Activated naive CD4-positive, alpha-beta T cell treated with Interleukin-2 at 50 U/mL for 16 hours (primary cell): ENCODE results near the gene ATG101.
A peak's percentile ranks its signal among the peaks of the same experiment; 100 is the strongest.
"Not testable (repeated sequence)": the region's sequence is repeated elsewhere in the genome, so short reads cannot be mapped to it uniquely, and the experiment has no call there.

ENCODE experiments used
- DNase-seq: peaks from one replicate; pipeline ENCODE4 v3.0.0-alpha.2; 2020

ATG101 gene

DNA sequence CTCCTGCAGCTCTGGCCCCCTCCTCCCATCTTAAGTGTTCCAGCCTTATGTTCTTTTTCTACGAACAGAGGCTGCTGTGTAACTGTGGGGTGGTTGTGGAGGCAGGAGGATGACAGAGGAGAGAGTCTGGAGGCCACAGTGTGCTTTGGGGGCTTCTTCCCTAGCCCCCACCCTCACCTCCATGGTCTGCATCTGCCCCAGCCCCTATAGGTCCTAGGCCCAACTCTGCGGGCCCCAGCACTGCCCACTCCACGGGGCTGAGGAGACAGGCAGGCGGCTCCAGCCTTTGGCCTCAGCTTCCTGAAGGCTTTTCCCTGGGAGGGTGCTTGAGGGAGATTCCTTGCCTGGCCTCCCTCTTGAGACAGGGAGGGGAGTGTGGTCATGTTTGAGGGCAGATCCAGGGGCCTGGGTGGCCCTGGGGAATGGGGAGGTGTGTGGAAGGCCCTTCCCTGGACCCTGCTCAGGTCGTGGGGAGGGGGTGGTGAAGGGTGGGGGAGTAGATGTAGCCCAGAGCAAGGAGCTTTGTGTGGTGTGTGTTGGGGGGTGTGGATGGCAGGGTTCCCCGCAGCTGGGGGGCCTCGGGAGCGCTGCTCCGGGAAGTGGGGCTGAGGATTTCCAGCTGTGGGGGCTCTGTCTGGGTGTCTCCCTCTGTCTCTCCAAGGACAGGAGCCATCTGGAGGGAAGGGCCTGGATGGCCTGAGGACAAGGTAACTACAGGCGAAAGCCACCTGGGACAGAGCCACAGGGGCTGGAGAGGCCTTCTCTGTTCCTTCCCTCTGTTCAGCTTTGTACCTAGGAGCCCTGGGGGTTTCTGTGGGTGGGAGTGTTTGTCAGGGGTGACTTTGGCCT lies 10.8 kb downstream of the ATG101 start:
- no peak for DNase-seq

GRCh38 chr12:52081263-52081733 lies 11.5 kb downstream of the ATG101 start:
- no peak for DNase-seq

GRCh38 chr12:52082026-52082668 lies 12.4 kb downstream of the ATG101 start:
- no peak for DNase-seq

GRCh38 chr12:52082669-52082987 lies 12.8 kb downstream of the ATG101 start:
- DNase-seq: no peak

- DNase-seq: peak; percentile 71
Measured at GRCh38 chr12:52082988-52083637, 13.3 kb downstream of the ATG101 start.

DNA sequence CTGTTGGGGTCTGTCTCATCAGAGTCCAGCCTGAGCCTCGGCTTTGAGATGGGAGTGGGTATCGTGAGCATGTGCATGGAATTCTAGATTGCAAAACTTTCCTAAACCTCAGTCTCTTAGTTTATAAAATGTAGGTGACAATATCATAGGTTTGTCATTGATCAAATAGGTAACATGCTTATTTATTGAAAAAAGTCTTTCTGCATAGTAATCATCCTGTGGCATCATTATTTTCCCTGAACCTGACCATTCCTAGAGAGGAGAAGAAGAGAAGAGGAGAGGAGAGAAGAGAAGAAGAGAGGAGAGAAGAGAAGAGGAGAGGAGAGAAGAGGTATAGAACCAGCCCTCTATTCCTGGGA lies 13.8 kb downstream of the ATG101 start:
- DNase-seq: no peak

- DNase-seq: no peak
Measured at GRCh38 chr12:52084491-52085231, 14.9 kb downstream of the ATG101 start.

DNA sequence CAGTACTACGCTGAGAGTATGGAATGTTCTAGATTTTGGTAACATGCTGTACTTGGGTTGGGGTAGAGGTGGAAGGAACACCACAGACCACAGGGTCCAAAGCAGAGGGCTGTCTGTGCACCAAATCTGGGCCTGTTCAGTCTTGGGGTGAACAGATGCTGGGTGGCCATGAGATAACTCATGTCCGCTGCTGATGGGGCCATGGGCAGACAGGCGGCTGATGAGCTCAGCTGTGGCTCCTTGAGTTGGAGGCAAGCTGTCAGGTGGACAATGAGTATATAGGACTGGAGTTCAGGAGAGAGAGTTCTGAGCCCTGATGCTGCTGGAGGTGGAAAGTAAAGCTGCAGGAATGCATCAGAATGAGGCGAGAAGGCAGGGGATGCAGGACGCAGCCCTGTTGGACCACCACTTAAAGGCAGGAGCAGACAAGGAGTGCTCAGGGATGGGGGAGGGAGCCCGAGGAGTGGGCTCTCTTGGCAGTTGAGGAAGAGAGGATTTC lies 16.0 kb downstream of the ATG101 start:
- DNase-seq: no peak

DNA sequence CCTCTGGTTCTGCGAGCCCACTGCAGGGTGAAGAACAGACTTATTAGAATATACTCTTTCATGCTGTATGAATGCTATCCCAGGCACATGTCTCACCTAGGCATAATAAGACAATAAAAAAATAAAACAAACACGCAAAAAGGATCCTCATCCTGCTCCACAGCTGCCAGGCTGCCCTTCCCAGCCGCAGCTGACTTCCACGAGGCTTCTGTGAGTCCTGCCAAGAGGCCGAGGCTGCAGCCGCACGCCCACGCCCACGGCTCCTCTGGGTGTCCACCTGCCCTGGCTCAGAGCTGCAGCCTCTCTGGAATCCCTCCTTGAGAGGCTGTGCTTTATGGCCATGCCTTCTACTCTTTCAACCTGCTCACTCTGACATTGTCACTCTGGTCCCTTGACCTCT lies 16.6 kb downstream of the ATG101 start:
- DNase-seq: no peak

DNA sequence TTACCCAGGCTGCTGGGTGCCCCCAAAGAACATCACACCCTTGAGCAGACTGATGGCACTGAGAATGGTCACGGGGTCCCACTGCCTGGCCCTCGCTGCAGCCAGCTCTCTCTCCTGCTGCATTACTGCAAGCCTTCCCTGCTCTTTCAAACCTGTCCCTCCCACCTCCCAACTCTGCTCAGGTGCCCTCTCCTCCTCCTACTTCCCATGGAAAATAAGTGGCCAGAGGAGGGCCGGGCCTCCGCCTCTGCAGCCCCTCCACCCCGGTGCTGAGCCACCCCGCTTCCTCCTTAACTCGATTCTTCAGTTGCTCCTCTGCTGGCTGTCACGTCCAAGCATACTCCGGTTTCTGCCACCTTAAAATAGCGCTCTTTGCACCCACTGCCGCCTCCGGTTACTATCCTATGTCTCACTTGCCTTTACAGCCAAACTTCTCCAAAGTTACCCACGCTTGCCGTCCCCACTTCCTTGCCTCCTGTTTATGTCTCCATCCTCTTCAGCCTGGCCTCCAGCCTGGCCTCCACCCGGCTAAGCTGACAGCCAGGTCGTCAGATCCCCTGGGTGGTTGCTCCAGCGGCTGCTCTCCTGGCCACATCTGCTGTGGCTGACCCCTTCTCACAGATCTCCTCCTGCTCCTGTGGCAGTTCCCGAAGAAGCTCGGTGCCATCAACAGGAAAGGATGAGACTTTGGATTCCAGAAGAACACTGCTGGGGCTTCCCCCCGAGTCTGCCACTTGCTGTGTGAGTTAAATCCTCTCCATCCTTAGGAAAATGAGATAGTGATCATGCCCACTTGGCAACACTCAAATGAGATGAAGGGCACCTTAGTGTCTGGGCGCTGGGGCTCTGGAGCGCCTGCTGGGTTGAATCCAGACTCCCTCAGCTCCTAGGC lies 17.4 kb downstream of the ATG101 start:
- no peak for DNase-seq

- no peak for DNase-seq
Measured at GRCh38 chr12:52087961-52088820, 18.4 kb downstream of the ATG101 start.

GRCh38 chr12:52089491-52089890 lies 19.7 kb downstream of the ATG101 start:
- DNase-seq: no peak

- no peak for DNase-seq
Measured at GRCh38 chr12:52090291-52090690, 20.5 kb downstream of the ATG101 start.

DNA sequence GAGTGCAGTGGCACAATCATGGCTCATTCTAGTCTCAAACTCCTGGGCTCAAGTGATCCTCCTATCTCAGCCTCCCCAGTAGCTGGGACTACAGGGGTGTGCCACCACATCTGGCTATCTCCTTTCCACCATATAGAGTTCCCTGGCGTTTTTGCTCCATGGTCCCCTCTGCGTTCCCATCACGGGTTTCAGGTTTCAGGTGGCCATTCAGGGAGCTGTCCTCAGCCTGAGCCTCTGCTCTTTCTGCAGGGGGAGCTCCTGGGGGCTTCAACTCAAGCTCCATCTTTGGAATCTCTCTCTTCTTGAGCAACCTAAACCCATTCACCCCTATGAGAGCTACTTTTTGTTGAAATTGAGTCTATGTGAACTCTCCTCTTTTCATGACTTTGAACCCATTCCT lies 21.3 kb downstream of the ATG101 start:
- DNase-seq: no peak

DNA sequence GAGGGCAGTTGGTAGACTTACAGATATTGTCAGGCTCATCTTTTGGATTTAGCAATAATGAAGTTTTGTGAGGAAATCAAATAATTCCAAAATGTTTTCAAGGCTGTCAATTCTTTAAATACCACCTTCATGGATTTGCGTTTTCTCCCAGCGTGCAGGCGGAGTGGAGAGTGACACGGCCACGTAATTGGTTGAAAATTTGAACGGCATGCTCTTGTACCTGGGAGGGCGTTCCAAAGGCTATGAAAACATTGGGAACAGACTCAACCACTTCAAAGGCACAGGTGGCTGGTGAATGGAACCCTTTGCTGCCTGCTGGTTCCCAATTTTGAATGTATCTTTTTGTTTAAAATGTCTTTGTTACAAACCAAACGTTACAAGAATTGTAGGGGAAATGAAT lies 22.1 kb downstream of the ATG101 start:
- no peak for DNase-seq

GRCh38 chr12:52093346-52093745 lies 23.6 kb downstream of the ATG101 start:
- no peak for DNase-seq

GRCh38 chr12:52096332-52097044 lies 26.7 kb downstream of the ATG101 start:
- DNase-seq: no peak

DNA sequence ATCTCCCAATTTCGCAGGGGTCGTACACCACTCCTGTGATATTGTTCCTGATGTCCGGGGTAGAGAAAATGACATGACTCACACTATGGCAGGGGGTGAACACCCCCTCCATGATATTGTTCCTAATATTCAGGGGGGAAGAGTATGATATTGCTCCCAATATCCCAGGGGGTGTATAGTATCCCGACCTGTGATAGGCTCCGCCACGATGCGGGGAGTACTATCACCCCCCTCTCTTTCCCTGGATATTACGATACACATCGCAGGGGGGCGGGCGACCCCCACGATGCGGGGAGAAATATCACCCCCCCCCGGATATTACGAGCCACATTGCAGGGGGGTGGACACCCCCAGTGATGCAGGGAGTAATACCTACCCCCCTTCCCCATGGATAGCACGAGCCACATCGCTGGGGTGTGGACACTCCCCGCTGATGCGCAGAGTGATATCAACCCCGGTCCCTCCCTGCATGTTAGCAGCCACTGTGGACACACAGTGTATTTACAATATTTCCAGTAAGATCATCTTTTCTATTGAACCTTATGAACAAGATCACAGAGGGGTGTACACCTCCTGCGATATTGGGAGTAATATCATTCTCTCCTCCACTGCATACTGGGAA lies 27.4 kb downstream of the ATG101 start:
- no peak for DNase-seq

- not testable (repeated sequence) for DNase-seq
Measured at GRCh38 chr12:52104431-52105089, 34.8 kb downstream of the ATG101 start.
